NB4 (cell line): ENCODE data around the gene DBNL.

Experiments
- DNase-seq: peaks from one replicate; pipeline ENCODE4 v3.0.0; 2010; ENCODE audit warnings: low read depth
- H3K4me3 ChIP-seq: one replicate; pipeline ENCODE4 v1.5.1; 2011; ENCODE audit warnings: mild to moderate bottlenecking, low read depth, low read length, moderate library complexity
- MYC ChIP-seq: IDR thresholded peaks from 2 replicates; pipeline ENCODE4 v1.6.1; 2011; ENCODE audit warnings: low read depth, low read length
- POLR2A ChIP-seq: IDR thresholded peaks from 2 replicates; pipeline ENCODE4 v1.6.1; 2011; ENCODE audit warnings: mild to moderate bottlenecking; ENCODE audit not compliant: insufficient read length; ENCODE audit errors: extremely low read depth
- TF ChIP-seq, protein P1 (sequence below): IDR thresholded peaks from one replicate; pipeline ENCODE4 v1.5.1; 2012; ENCODE audit warnings: low read depth, low read length
- TF ChIP-seq, protein P2 (sequence below): IDR thresholded peaks from 2 replicates; pipeline ENCODE4 v1.6.1; 2011; ENCODE audit warnings: low read depth, low read length

Gene DBNL

DNA sequence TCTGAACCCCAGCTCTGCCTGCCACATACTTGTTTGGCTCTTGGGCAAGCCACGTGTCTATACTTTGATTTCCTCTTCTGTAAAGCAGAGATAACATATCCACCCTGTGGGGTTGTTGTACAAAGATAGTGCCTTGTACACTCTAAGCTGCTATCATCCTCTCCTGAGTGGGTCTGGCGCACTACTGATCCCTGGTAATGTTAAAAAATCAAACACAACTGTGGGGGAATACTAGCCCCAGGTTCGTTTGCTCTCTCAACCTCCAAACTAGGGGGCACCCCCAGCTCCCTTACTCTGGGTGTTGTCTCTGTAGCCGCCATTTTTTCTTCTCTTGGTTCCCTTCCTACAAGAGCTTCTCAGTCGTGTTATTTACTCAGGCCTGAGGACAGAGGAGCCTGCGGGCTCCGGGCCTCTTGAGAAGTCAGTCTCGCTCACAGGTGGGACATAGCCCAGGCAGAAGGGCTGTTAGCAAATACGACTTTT is 36.8 kb downstream of the DBNL start:
- peak overlapping the region; percentile 84 for H3K4me3 ChIP-seq
- DNase-seq, result peak; percentile 33
- TF ChIP-seq, protein P1, sequence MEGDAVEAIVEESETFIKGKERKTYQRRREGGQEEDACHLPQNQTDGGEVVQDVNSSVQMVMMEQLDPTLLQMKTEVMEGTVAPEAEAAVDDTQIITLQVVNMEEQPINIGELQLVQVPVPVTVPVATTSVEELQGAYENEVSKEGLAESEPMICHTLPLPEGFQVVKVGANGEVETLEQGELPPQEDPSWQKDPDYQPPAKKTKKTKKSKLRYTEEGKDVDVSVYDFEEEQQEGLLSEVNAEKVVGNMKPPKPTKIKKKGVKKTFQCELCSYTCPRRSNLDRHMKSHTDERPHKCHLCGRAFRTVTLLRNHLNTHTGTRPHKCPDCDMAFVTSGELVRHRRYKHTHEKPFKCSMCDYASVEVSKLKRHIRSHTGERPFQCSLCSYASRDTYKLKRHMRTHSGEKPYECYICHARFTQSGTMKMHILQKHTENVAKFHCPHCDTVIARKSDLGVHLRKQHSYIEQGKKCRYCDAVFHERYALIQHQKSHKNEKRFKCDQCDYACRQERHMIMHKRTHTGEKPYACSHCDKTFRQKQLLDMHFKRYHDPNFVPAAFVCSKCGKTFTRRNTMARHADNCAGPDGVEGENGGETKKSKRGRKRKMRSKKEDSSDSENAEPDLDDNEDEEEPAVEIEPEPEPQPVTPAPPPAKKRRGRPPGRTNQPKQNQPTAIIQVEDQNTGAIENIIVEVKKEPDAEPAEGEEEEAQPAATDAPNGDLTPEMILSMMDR, result no peak
- TF ChIP-seq MYC (no peak), POLR2A (no peak)
- TF ChIP-seq, protein P2, sequence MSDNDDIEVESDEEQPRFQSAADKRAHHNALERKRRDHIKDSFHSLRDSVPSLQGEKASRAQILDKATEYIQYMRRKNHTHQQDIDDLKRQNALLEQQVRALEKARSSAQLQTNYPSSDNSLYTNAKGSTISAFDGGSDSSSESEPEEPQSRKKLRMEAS, result no peak

DNA sequence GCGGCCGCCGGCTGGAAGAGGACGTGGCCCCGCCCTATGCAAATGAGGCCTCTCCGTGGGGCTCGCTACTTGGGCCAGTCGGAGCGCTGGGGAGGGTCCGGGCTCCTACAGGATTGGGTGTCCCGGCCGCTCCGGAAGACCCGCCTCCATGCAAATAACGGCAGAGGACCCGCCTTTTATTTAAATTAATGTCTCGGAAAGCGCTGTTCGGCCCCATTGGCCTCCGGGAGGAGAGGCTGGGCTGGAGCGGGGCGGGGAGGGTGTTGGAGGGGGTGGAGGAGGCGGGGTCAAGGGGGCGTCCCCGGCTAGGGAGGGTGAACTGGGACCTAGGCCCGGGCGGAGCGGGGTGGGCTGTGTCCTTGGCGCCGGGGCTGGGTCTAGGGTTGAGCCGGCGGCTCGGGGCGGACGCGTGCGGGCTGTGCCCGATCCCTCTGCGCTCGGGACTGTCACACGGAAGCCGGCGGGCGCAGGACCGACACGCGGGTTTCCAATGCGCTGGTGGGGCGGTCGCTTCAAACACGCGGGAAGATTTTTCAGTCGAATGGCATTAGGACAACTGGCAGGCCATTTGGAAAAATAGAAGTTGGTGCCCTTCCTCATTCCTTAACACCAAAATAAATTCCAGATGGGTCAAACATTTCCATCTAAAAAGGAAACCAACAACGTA is 38.2 kb downstream of the DBNL start:
- TF ChIP-seq, protein P2, result peak; percentile 81
- TF ChIP-seq MYC (peak; percentile 81), POLR2A (peak; percentile 73)
- TF ChIP-seq, protein P1, result no peak
- peak overlapping the region; percentile 61 for H3K4me3 ChIP-seq
- peak; percentile 100 for DNase-seq

DNA sequence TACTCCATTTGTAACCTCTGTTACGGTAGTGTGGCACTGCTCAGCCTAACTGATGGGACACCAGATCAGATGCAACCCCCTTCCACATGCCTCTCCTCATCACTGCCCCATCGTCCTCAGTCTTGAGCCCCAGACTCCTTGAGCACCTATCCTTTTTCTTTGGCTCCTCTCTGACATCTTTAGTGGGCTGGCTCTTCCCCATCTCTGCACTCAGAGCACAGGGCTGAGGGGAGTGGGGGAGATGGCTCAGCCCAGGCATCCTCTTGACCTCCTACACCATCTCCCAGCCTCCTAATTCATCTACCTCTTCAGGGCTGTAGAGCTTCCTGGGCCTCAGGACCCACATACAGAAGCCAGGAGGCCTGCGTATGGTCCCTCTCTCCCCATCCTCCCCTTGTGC is 39.3 kb downstream of the DBNL start:
- DNase-seq, result no peak
- no peak overlapping the region for H3K4me3 ChIP-seq
- TF ChIP-seq POLR2A (no peak), MYC (no peak)
- TF ChIP-seq, protein P1, result no peak
- TF ChIP-seq, protein P2, result no peak

DNA sequence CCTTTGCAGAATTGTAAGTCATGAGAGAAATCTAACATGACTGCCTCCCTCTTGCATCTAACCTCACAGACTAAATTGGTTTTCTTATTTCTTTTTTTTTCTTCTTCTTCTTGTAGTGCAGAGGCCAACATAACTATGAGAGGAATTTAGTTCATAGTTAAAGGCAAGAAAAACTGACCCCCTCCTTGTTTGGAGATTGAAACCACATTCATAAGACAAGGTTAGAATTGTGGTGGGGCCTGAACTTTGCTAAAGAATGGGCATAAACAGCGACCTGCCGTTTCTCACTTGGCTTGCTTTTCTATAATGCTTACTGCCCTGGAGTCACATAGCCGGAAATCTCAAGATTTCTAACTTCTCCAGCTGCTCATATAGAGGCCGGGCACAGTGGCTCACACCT is 40.2 kb downstream of the DBNL start:
- no peak overlapping the region for H3K4me3 ChIP-seq
- TF ChIP-seq MYC, result no peak
- TF ChIP-seq, protein P1, result no peak
- TF ChIP-seq, protein P2, result no peak
- no peak for DNase-seq

DNA sequence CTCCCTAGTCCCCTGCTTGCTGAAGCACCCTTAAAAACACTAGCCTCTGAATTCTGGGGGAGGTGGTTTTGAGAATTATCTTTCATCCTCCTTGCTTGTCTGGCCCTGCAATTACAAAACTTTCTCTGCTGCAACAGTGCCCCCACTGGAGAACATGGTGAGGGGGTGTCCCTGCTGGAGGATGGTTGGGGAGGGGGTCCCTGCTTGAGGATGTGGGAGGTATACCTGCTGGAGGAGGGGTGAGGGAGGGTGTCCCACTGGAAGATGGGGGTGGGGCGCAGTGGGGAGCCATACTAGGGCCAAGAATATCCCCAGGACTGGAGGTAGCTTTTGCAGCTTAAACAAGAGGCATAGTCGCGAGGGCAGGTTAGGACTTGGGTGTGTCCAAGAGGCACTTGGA is 41.0 kb downstream of the DBNL start:
- DNase-seq, result no peak
- no peak overlapping the region for H3K4me3 ChIP-seq
- TF ChIP-seq, protein P1, result peak; percentile 47
- TF ChIP-seq, protein P2, result no peak
